Measurements from ENCODE around the gene POM121L2. TPM values are rescaled to one million over a fixed set of nuclear protein-coding genes. Genes with fewer than 3 reads are reported as not detected.

Gene POM121L2
- not detected in 2 replicates for total RNA-seq (2014; rRNA removed; shearing (Covaris generic))

GRCh38 chr6:27312146-27312949 lies at the start of gene POM121L2:
Gene POM121L2, minus strand, starts transcription at chr6:27312273. Its CDS starts 103 bp downstream, at chr6:27312170.
- Histone ChIP-seq H3K9me3 (replicated peaks) (no peaks in the 10 kb centered on the region; the same call in 1 of the 2 replicates), H3K27ac (no peak within 1 kb of the TSS), H3K4me1 (no peaks in the 10 kb centered on the region), H3K4me3 (no peak within 1 kb of the TSS), H3K27me3 (no peaks in the 10 kb centered on the region), H3K36me3 (no peaks in the 10 kb centered on the region)
- no peak for DNase-seq

GRCh38 chr6:27359231-27359630 lies 47.2 kb upstream of the POM121L2 start:
- Histone ChIP-seq H3K4me1 (no peaks in the 10 kb centered on the region), H3K27ac (no peak overlapping the region), H3K36me3 (no peaks in the 10 kb centered on the region), H3K9me3 (replicated peaks) (0 out of 2 replicates have a peak, but pooled peaks cover 3% of the 10 kb centered on the region), H3K27me3 (no peaks in the 10 kb centered on the region), H3K4me3 (no peak overlapping the region)
- DNase-seq = no peak

GRCh38 chr6:27358786-27359185 lies 46.7 kb upstream of the POM121L2 start:
- H3K36me3 ChIP-seq = no peaks in the 10 kb centered on the region
- H3K27ac ChIP-seq = no peak overlapping the region
- DNase-seq = no peak
- 0 out of 2 replicates have a peak, but pooled peaks cover 3% of the 10 kb centered on the region for H3K9me3 ChIP-seq (replicated peaks)
- no peaks in the 10 kb centered on the region for H3K4me1 ChIP-seq
- no peaks in the 10 kb centered on the region for H3K27me3 ChIP-seq
- H3K4me3 ChIP-seq = no peak overlapping the region

GRCh38 chr6:27352850-27353249 lies 40.8 kb upstream of the POM121L2 start:
- Histone ChIP-seq H3K4me1 (no peaks in the 10 kb centered on the region), H3K4me3 (no peak overlapping the region), H3K36me3 (no peaks in the 10 kb centered on the region), H3K9me3 (replicated peaks) (no peaks in the 10 kb centered on the region), H3K27me3 (no peaks in the 10 kb centered on the region), H3K27ac (no peak overlapping the region)
- no peak for DNase-seq

GRCh38 chr6:27334141-27334540 lies 22.1 kb upstream of the POM121L2 start:
- no peaks in the 10 kb centered on the region for H3K4me1 ChIP-seq
- H3K27me3 ChIP-seq = no peaks in the 10 kb centered on the region
- H3K4me3 ChIP-seq = peak overlapping the region; percentile 53; the same call in 1 of the 2 replicates
- H3K36me3 ChIP-seq = no peaks in the 10 kb centered on the region
- H3K9me3 ChIP-seq (replicated peaks) = no peaks in the 10 kb centered on the region
- no peak for DNase-seq
- H3K27ac ChIP-seq = no peak overlapping the region

GRCh38 chr6:27333642-27334040 lies 21.6 kb upstream of the POM121L2 start:
- H3K4me3 ChIP-seq = peak overlapping the region; percentile 53
- no peaks in the 10 kb centered on the region for H3K9me3 ChIP-seq (replicated peaks)
- no peaks in the 10 kb centered on the region for H3K27me3 ChIP-seq
- H3K4me1 ChIP-seq = no peaks in the 10 kb centered on the region
- H3K36me3 ChIP-seq = no peaks in the 10 kb centered on the region
- H3K27ac ChIP-seq = no peak overlapping the region
- no peak for DNase-seq

- no peak overlapping the region for H3K27ac ChIP-seq
- H3K27me3 ChIP-seq = no peaks in the 10 kb centered on the region
- no peaks in the 10 kb centered on the region for H3K36me3 ChIP-seq
- H3K9me3 ChIP-seq (replicated peaks) = no peaks in the 10 kb centered on the region
- no peaks in the 10 kb centered on the region for H3K4me1 ChIP-seq
- peak; percentile 27 to 56 for DNase-seq
- H3K4me3 ChIP-seq = peak overlapping the region; percentile 53
These were observed 20.9 kb upstream of the POM121L2 start for GRCh38 chr6:27332692-27333641.

GRCh38 chr6:27327023-27327738 lies 15.1 kb upstream of the POM121L2 start:
- H3K4me1 ChIP-seq = no peaks in the 10 kb centered on the region
- H3K27ac ChIP-seq = no peak overlapping the region
- no peaks in the 10 kb centered on the region for H3K27me3 ChIP-seq
- H3K36me3 ChIP-seq = no peaks in the 10 kb centered on the region
- DNase-seq = no peak
- no peaks in the 10 kb centered on the region for H3K9me3 ChIP-seq (replicated peaks)
- no peak overlapping the region for H3K4me3 ChIP-seq

GRCh38 chr6:27321901-27322300 lies 9.8 kb upstream of the POM121L2 start:
- no peaks in the 10 kb centered on the region for H3K4me1 ChIP-seq
- DNase-seq = no peak
- H3K9me3 ChIP-seq (replicated peaks) = no peaks in the 10 kb centered on the region
- H3K4me3 ChIP-seq = no peak overlapping the region
- no peaks in the 10 kb centered on the region for H3K27me3 ChIP-seq
- no peaks in the 10 kb centered on the region for H3K36me3 ChIP-seq
- H3K27ac ChIP-seq = no peak overlapping the region

- H3K9me3 ChIP-seq (replicated peaks) = no peaks in the 10 kb centered on the region
- no peaks in the 10 kb centered on the region for H3K4me1 ChIP-seq
- no peaks in the 10 kb centered on the region for H3K36me3 ChIP-seq
- no peak overlapping the region for H3K4me3 ChIP-seq
- DNase-seq = no peak
- no peak overlapping the region for H3K27ac ChIP-seq
- H3K27me3 ChIP-seq = no peaks in the 10 kb centered on the region
These were observed 9.3 kb upstream of the POM121L2 start for GRCh38 chr6:27321370-27321769.

GRCh38 chr6:27318973-27319372 lies 6.9 kb upstream of the POM121L2 start:
- Histone ChIP-seq H3K27ac (no peak overlapping the region), H3K9me3 (replicated peaks) (no peaks in the 10 kb centered on the region), H3K4me3 (no peak overlapping the region), H3K4me1 (no peaks in the 10 kb centered on the region), H3K27me3 (no peaks in the 10 kb centered on the region), H3K36me3 (no peaks in the 10 kb centered on the region)
- no peak for DNase-seq

GRCh38 chr6:27314046-27314445 lies 2.0 kb upstream of the POM121L2 start:
- no peaks in the 10 kb centered on the region for H3K4me1 ChIP-seq
- no peaks in the 10 kb centered on the region for H3K27me3 ChIP-seq
- H3K9me3 ChIP-seq (replicated peaks) = no peaks in the 10 kb centered on the region; the same call in 1 of the 2 replicates
- DNase-seq = no peak
- H3K27ac ChIP-seq = no peak overlapping the region
- H3K4me3 ChIP-seq = no peak overlapping the region
- H3K36me3 ChIP-seq = no peaks in the 10 kb centered on the region

- no peak overlapping the region for H3K4me3 ChIP-seq
- no peaks in the 10 kb centered on the region for H3K36me3 ChIP-seq
- DNase-seq = no peak
- no peaks in the 10 kb centered on the region for H3K27me3 ChIP-seq
- no peak overlapping the region for H3K27ac ChIP-seq
- H3K4me1 ChIP-seq = no peaks in the 10 kb centered on the region
- no peaks in the 10 kb centered on the region; the same call in 1 of the 2 replicates for H3K9me3 ChIP-seq (replicated peaks)
These were observed 838 bp upstream of the POM121L2 start for GRCh38 chr6:27312950-27313271.

- Histone ChIP-seq H3K27ac (no peak overlapping the region), H3K36me3 (no peaks in the 10 kb centered on the region), H3K9me3 (replicated peaks) (no peaks in the 10 kb centered on the region; the same call in 1 of the 2 replicates), H3K4me1 (no peaks in the 10 kb centered on the region), H3K4me3 (no peak overlapping the region), H3K27me3 (no peaks in the 10 kb centered on the region)
- no peak for DNase-seq
These were observed 297 bp downstream of the POM121L2 start for GRCh38 chr6:27311806-27312145.
